ENCODE results near the gene CRYGN.

The CRYGN gene

GRCh38 chr7:151428378-151429236, 11.3 kb downstream of the CRYGN start:
- Histone ChIP-seq H3K9ac (ENCODE audit: low read length) (no peak overlapping the region), H3K27me3 (replicated peaks; ENCODE audit: insufficient read depth, low read length) (no peaks in the 10 kb centered on the region), H4K20me1 (ENCODE audit: insufficient read depth, low read length) (no peaks in the 10 kb centered on the region), H3K27ac (ENCODE audit: low read length) (peak overlapping the region; percentile 79; the same call in 1 of the 2 replicates), H3K4me2 (ENCODE audit: low read depth, low read length) (peak overlapping the region; percentile 76; the same call in 1 of the 2 replicates), H3K4me3 (ENCODE audit: low read length) (peak overlapping the region; percentile 19; the same call in 1 of the 2 replicates), H3K9me2 (replicated peaks; ENCODE audit: insufficient read depth, low read length) (no peaks in the 10 kb centered on the region), H2AFZ (ENCODE audit: low read length) (0 out of 2 replicates have a peak overlapping the region, but pooled peaks have one; percentile 80), H3K36me3 (replicated peaks; ENCODE audit: insufficient read depth, low read length) (no peaks in the 10 kb centered on the region), H3K79me2 (ENCODE audit: low read length) (no peaks in the 10 kb centered on the region), H3F3A (ENCODE audit: insufficient read depth, low read length) (peaks cover 16% of the 10 kb centered on the region), H3K9me3 (replicated peaks; ENCODE audit: insufficient read depth, low read length) (no peaks in the 10 kb centered on the region), H3K4me1 (ENCODE audit: low read length) (peaks cover 18% of the 10 kb centered on the region)
- no peak for TF ChIP-seq EZH2 (optimal IDR thresholded peaks at IDR 0.05; ENCODE audit: low read depth, low read length)
- TF ChIP-seq EZH2phosphoT487 (IDR thresholded peaks at IDR 0.05; ENCODE audit: low read length), result no peak
- TF ChIP-seq CTCF (IDR thresholded peaks at IDR 0.05; ENCODE audit: low read length), result no peak
- no peak for DNase-seq

GRCh38 chr7:151427705-151428377, 12.1 kb downstream of the CRYGN start:
- Histone ChIP-seq H4K20me1 (ENCODE audit: insufficient read depth, low read length) (no peaks in the 10 kb centered on the region), H3K36me3 (replicated peaks; ENCODE audit: insufficient read depth, low read length) (no peaks in the 10 kb centered on the region), H3K27ac (ENCODE audit: low read length) (no peak overlapping the region), H3K4me1 (ENCODE audit: low read length) (peaks cover 18% of the 10 kb centered on the region), H3K4me3 (ENCODE audit: low read length) (no peak overlapping the region), H2AFZ (ENCODE audit: low read length) (no peak overlapping the region), H3F3A (ENCODE audit: insufficient read depth, low read length) (peaks cover 16% of the 10 kb centered on the region), H3K4me2 (ENCODE audit: low read depth, low read length) (no peak overlapping the region), H3K79me2 (ENCODE audit: low read length) (no peaks in the 10 kb centered on the region), H3K27me3 (replicated peaks; ENCODE audit: insufficient read depth, low read length) (no peaks in the 10 kb centered on the region; the same call in 1 of the 2 replicates), H3K9ac (ENCODE audit: low read length) (no peak overlapping the region), H3K9me3 (replicated peaks; ENCODE audit: insufficient read depth, low read length) (no peaks in the 10 kb centered on the region), H3K9me2 (replicated peaks; ENCODE audit: insufficient read depth, low read length) (no peaks in the 10 kb centered on the region)
- no peak for DNase-seq
- TF ChIP-seq EZH2phosphoT487 (IDR thresholded peaks at IDR 0.05; ENCODE audit: low read length) (no peak), EZH2 (optimal IDR thresholded peaks at IDR 0.05; ENCODE audit: low read depth, low read length) (no peak), CTCF (IDR thresholded peaks at IDR 0.05; ENCODE audit: low read length) (no peak)

GRCh38 chr7:151426904-151427704, 12.8 kb downstream of the CRYGN start:
- H3K4me1 ChIP-seq (ENCODE audit: low read length), result peaks cover 18% of the 10 kb centered on the region

More at GRCh38 chr7:151426904-151427704, 12.8 kb downstream of the CRYGN start:
- Histone ChIP-seq H3K36me3 (replicated peaks; ENCODE audit: insufficient read depth, low read length) (no peaks in the 10 kb centered on the region), H3K27ac (ENCODE audit: low read length) (no peak overlapping the region), H3K9me2 (replicated peaks; ENCODE audit: insufficient read depth, low read length) (no peaks in the 10 kb centered on the region), H3K9me3 (replicated peaks; ENCODE audit: insufficient read depth, low read length) (no peaks in the 10 kb centered on the region), H3K9ac (ENCODE audit: low read length) (no peak overlapping the region), H4K20me1 (ENCODE audit: insufficient read depth, low read length) (no peaks in the 10 kb centered on the region), H2AFZ (ENCODE audit: low read length) (no peak overlapping the region), H3K4me2 (ENCODE audit: low read depth, low read length) (no peak overlapping the region), H3K27me3 (replicated peaks; ENCODE audit: insufficient read depth, low read length) (no peaks in the 10 kb centered on the region; the same call in 1 of the 2 replicates), H3K79me2 (ENCODE audit: low read length) (no peaks in the 10 kb centered on the region), H3F3A (ENCODE audit: insufficient read depth, low read length) (peaks cover 16% of the 10 kb centered on the region), H3K4me3 (ENCODE audit: low read length) (no peak overlapping the region)
- TF ChIP-seq EZH2phosphoT487 (IDR thresholded peaks at IDR 0.05; ENCODE audit: low read length) (no peak), EZH2 (optimal IDR thresholded peaks at IDR 0.05; ENCODE audit: low read depth, low read length) (no peak), CTCF (IDR thresholded peaks at IDR 0.05; ENCODE audit: low read length) (no peak)
- no peak for DNase-seq

All from MM.1S (cell line).